ENCODE measurements around the gene BRD3OS. TPM values are rescaled to one million over a fixed set of nuclear protein-coding genes. Genes with fewer than 3 reads are reported as not detected.

BRD3OS gene
- polyA plus RNA-seq, 1 of the 3 experiments (the other 2 are of a cell fraction) = 23.1 TPM

DNA sequence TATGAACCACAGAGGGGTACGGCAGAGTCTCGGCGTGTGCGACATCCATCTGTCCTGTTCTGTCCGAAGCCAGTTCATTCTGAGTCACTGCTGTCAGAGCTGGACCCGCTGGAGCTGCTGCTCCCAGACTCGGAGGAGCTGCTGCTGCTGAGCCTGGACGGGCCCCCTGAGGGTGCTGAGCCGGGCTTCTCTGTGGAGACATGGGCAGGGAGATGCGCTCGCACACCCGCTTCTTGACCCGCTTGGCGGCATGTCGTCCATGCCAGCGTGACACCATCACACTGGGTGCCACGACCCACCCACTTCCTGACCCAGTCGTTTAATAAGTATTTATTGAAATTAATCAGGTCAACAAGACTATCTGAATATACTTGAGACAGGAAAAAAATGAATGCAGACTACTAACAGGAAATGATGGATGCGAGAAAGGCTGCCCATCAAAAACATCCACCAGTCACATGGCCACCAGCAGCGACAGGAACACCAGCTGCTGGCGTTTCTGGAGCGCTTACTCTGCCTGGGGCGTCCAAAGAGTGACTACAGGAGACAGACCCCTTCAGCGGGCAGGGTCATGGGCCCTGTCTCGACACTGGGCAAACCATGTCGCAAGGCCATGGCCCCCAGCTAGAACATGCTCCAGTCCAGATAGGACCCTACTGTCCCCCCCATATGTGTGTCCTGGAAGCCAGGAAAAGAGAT lies 8.4 kb downstream of the BRD3OS start (continued):
- TF ChIP-seq SMC3 (IDR thresholded peaks at IDR 0.05; ENCODE audit: low read depth, low read length) (no peak), SIN3A (IDR thresholded peaks at IDR 0.05; ENCODE audit: borderline replicate concordance, low read depth, low read length) (no peak), RFX5 (IDR thresholded peaks at IDR 0.05; ENCODE audit: low read length) (no peak)

DNA sequence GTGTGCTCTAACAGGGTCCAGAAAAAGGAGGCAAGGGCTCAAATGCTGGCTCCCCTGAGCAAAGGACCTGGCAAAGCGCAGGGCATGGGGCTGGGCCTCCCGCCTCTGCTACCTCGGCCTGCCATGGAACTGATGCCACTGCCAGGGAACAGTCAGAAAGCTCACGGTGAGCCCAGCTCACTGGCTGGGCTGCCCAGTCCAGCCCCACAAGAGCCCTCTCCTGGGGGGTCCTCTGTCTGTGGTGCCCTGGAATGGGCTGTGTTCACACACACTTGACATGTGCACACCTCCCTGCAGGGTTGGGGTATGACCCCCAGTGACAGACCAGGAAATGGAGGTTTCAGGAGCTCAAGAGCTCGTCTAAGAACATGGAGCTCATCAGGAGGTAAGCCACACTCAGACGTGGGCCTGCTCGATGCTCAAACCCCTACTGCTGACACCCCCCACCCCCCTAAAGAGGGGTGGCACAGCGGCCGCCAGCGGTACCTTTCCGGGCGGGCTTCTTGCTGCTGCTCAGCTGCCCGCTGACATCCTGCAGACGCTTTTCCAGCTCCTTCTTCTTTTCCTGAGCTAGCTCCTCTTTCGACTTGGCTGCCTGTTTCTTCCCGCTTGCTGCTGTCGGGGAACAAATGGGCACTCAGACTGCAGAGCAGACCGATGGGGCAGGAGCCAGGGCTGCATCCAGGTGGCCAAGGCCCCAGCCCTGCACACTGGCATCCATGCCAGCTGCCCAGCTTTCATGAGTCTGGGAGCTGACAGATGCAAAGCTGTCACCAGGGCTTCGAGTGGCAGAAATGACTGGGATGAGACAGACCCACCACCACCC lies 9.1 kb downstream of the BRD3OS start:
- POLR2A ChIA-PET = interaction anchor here (1.1 kb wide), 1 partner anchor 12 kb away, joined by 3 read pairs; no protein-coding TSS in a partner anchor

DNA sequence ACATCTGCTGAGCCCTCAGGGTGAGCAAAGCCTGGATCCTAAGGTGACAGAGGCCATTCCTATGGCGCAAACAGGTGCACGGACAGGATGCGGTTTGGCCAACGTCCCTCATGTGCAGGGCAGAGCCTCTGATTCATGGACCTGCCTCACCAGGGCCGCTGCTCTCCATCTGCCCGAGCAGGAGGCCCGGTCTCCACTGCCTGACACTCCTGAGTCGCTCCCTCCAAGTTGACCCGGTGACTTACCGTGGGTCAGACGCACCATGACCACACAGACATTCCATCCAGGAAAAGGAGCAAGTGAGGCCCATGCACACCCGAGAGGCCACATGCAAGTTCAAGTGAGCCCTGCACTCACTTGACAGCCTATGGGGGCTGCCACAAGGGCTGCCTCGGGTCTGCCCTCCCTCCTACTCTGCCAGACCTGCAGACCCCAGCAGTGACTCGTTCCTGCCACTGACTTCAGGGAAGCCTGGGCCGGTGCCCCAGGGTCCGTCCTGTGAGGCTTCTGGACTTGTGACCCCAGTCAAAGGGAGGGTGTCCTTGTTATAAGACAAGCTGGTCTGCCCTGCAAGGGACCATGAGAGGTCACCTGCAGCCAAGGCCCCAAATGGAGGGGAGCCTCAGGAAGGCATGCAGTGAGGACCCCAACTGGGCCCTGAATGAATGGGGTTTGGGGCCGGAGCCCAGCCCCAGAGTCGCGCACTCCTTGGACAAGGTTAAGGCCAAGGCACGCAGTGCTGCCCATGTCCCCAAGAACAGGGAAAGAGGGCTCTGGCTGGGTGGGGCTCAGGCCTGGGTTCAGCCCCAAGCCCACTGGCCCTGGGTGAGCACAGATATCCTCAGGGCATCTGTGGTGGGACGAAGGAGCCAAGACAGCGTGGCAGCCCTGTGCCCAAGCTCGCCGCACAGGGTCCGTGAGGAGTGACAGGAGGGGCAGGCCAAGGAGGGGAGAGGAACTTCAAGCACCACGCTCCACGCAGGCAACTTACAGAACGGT lies 10.1 kb downstream of the BRD3OS start:
- POLR2A ChIA-PET = no interaction called here
- Histone ChIP-seq H3K27ac (ENCODE audit: low read depth in 2 of 2, low read length in 1 of 2) (no peak overlapping the region), H3K4me2 (no peak overlapping the region), H3K9ac (no peak overlapping the region), H3K36me3 (replicated peaks in 1 of 2; ENCODE audit: control insufficient read depth in 1 of 2, insufficient read depth in 2 of 2, low read length in 1 of 2) (peaks cover 38 to 77% of the 10 kb centered on the region in 2 experiments), H3K9me2 (no peaks in the 10 kb centered on the region), H3F3A (replicated peaks; ENCODE audit: insufficient read depth) (peaks cover 16% of the 10 kb centered on the region), H4K20me1 (ENCODE audit: insufficient read depth) (no peaks in the 10 kb centered on the region), H3K27me3 (ENCODE audit: insufficient read depth) (no peaks in the 10 kb centered on the region), H3K4me3 (ENCODE audit: low read depth in 2 of 2, low read length in 1 of 2) (no peak overlapping the region), H3K79me2 (ENCODE audit: insufficient read depth) (no peaks in the 10 kb centered on the region), H3K4me1 (ENCODE audit: control insufficient read depth in 1 of 2, insufficient read depth in 2 of 2, low read depth in 1 of 2, low read length in 1 of 2) (peaks cover 0 to 5% of the 10 kb centered on the region in 2 experiments; a peak in 1 of 4 replicates), H2AFZ (ENCODE audit: low read depth) (no peak overlapping the region), H3K9me3 (no peaks in the 10 kb centered on the region)
- TF ChIP-seq, protein P1, sequence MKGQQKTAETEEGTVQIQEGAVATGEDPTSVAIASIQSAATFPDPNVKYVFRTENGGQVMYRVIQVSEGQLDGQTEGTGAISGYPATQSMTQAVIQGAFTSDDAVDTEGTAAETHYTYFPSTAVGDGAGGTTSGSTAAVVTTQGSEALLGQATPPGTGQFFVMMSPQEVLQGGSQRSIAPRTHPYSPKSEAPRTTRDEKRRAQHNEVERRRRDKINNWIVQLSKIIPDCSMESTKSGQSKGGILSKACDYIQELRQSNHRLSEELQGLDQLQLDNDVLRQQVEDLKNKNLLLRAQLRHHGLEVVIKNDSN (IDR thresholded peaks at IDR 0.05; ENCODE audit: borderline replicate concordance, low read depth) = no peak
- no peak for TF ChIP-seq JUND (IDR thresholded peaks at IDR 0.05)
- no peak for TF ChIP-seq NFIC (IDR thresholded peaks at IDR 0.05; ENCODE audit: borderline replicate concordance)
- TF ChIP-seq SIN3A (IDR thresholded peaks at IDR 0.05; ENCODE audit: borderline replicate concordance, low read depth, low read length) = no peak
- TF ChIP-seq TAF1 (IDR thresholded peaks at IDR 0.05; ENCODE audit: borderline replicate concordance, low read depth, low read length) = no peak
- no peak for TF ChIP-seq POLR2AphosphoS5 (IDR thresholded peaks at IDR 0.05; ENCODE audit: low read depth, low read length)
- TF ChIP-seq EP300 (IDR thresholded peaks at IDR 0.05; ENCODE audit: borderline replicate concordance in 1 of 2, low read depth in 1 of 2, low read length in 1 of 2) = no peak
- TF ChIP-seq NRF1 (IDR thresholded peaks at IDR 0.05; ENCODE audit: low read depth, low read length) = no peak
- no peak for TF ChIP-seq RFX5 (IDR thresholded peaks at IDR 0.05; ENCODE audit: low read length)
- TF ChIP-seq, protein P2, sequence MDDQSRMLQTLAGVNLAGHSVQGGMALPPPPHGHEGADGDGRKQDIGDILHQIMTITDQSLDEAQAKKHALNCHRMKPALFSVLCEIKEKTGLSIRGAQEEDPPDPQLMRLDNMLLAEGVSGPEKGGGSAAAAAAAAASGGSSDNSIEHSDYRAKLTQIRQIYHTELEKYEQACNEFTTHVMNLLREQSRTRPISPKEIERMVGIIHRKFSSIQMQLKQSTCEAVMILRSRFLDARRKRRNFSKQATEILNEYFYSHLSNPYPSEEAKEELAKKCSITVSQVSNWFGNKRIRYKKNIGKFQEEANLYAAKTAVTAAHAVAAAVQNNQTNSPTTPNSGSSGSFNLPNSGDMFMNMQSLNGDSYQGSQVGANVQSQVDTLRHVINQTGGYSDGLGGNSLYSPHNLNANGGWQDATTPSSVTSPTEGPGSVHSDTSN (IDR thresholded peaks at IDR 0.05) = no peak
- no peak for TF ChIP-seq EZH2phosphoT487 (IDR thresholded peaks at IDR 0.05; ENCODE audit: borderline replicate concordance, low read depth)
- no peak for TF ChIP-seq TCF12 (IDR thresholded peaks at IDR 0.05)
- no peak for TF ChIP-seq RCOR1 (IDR thresholded peaks at IDR 0.05; ENCODE audit: low read length)
- TF ChIP-seq MEF2A (IDR thresholded peaks at IDR 0.05; ENCODE audit: borderline replicate concordance, low read depth) = no peak
- TF ChIP-seq CHD2 (IDR thresholded peaks at IDR 0.05; ENCODE audit: low read length, partially characterized antibody) = no peak
- no peak for TF ChIP-seq GATA2 (CRISPR knock-in tag; IDR thresholded peaks at IDR 0.05)
- TF ChIP-seq RAD21 (IDR thresholded peaks at IDR 0.05; ENCODE audit: low read length) = no peak
- 92% methylated on average over 19 of the region's 28 CpGs for WGBS (ENCODE audit: low lambda C conversion rate)
- no peak for DNase-seq
- CTCF ChIA-PET = interaction anchor here (1.2 kb wide), 1 partner anchor 9 kb away, joined by 4 read pairs; no protein-coding TSS in a partner anchor

More for the DNA sequence above, 9.1 kb downstream of the BRD3OS start:
- H3K36me3 ChIP-seq (replicated peaks in 1 of 2; ENCODE audit: control insufficient read depth in 1 of 2, insufficient read depth in 2 of 2, low read length in 1 of 2) = peaks cover 32 to 73% of the 10 kb centered on the region in 2 experiments
- H3K27me3 ChIP-seq (ENCODE audit: insufficient read depth) = no peaks in the 10 kb centered on the region
- no peaks in the 10 kb centered on the region for H4K20me1 ChIP-seq (ENCODE audit: insufficient read depth)
- H3F3A ChIP-seq (replicated peaks; ENCODE audit: insufficient read depth) = peaks cover 18% of the 10 kb centered on the region
- DNase-seq = no peak
- H3K9ac ChIP-seq = no peak overlapping the region
- no peak overlapping the region for H2AFZ ChIP-seq (ENCODE audit: low read depth)
- H3K79me2 ChIP-seq (ENCODE audit: insufficient read depth) = no peaks in the 10 kb centered on the region
- H3K4me3 ChIP-seq (ENCODE audit: low read depth in 2 of 2, low read length in 1 of 2) = no peak overlapping the region
- H3K4me1 ChIP-seq (ENCODE audit: control insufficient read depth in 1 of 2, insufficient read depth in 2 of 2, low read depth in 1 of 2, low read length in 1 of 2) = no peaks in the 10 kb centered on the region
- no peak overlapping the region for H3K27ac ChIP-seq (ENCODE audit: low read depth in 2 of 2, low read length in 1 of 2)
- H3K4me2 ChIP-seq = no peak overlapping the region
- WGBS (ENCODE audit: low lambda C conversion rate) = 95% methylated on average over 15 of the region's 19 CpGs
- TF ChIP-seq NFIC (IDR thresholded peaks at IDR 0.05; ENCODE audit: borderline replicate concordance) = no peak
- H3K9me2 ChIP-seq = no peaks in the 10 kb centered on the region
- CTCF ChIA-PET = interaction anchor here (1.2 kb wide), 2 partner anchors 9 to 24 kb away, joined by 3 to 4 read pairs; no protein-coding TSS in a partner anchor
- no peaks in the 10 kb centered on the region for H3K9me3 ChIP-seq
